ENCODE results near the gene GLI2. TPM values are rescaled to one million over a fixed set of nuclear protein-coding genes. Genes with fewer than 3 reads are reported as not detected.

GLI2 gene
- polyA plus RNA-seq, 3 donors = not detected

DNA sequence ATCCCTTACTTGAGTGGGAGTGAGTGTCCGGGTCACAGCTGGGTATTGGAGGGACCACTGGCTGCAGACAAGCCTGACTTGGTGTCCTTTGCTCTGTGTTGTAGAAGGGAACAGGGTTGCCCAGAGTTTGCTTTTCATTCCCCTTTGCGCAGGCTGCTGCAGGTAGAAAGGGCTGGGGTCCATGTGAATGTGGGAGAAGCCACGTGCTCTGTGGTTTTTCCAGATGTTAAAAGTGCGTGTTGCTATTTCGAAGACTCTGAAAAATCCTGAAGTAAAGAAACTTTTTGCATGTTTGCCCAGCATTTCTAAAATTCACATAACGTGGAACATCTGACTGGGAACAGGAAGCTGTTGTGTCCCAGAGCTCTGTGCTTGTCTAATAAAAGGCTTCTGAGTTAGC lies 28.8 kb downstream of the GLI2 start:
- no peaks in the 10 kb centered on the region for H3K4me1 Mint-ChIP-seq
- no peaks in the 10 kb centered on the region for H3K36me3 ChIP-seq (replicated peaks in 1 of 2; ENCODE audit: control insufficient read depth in 1 of 2, insufficient read depth in 2 of 2, low read length in 2 of 2)
- intact Hi-C loops (cut with micrococcal nuclease) = no loop called here
- H3K27me3 Mint-ChIP-seq (ENCODE audit: low read depth in 3 of 3) = peaks cover 0 to 3% (median 0%) of the 10 kb centered on the region in 3 donors
- no peaks in the 10 kb centered on the region for H3K27me3 ChIP-seq (ENCODE audit: control insufficient read depth in 2 of 2, insufficient read depth in 2 of 2, low read length in 2 of 2)
- no peaks in the 10 kb centered on the region for H3K4me1 ChIP-seq (ENCODE audit: control insufficient read depth in 1 of 2, insufficient read depth in 2 of 2, low read length in 2 of 2)
- no peaks in the 10 kb centered on the region for H4K20me1 ChIP-seq (ENCODE audit: insufficient read depth, low read length)
- no peak overlapping the region for H3K4me2 ChIP-seq (replicated peaks; ENCODE audit: extremely low read depth, low read length, poor library complexity, severe bottlenecking)
- H3K27ac ChIP-seq (ENCODE audit: low read depth in 1 of 2, low read length in 2 of 2) = no peak overlapping the region
- H3K79me2 ChIP-seq (ENCODE audit: insufficient read depth, low read length) = no peaks in the 10 kb centered on the region
- no peaks in the 10 kb centered on the region for H3K36me3 Mint-ChIP-seq
- H3K9me3 Mint-ChIP-seq = no peaks in the 10 kb centered on the region
- 88% methylated on average over 6 of the region's 6 CpGs for WGBS (ENCODE audit: insufficient coverage)
- H3K9ac ChIP-seq (ENCODE audit: insufficient read depth, low read length, poor library complexity, severe bottlenecking) = no peak overlapping the region
- no peak overlapping the region for H3K4me3 Mint-ChIP-seq
- H2AFZ ChIP-seq (ENCODE audit: insufficient read depth, low read depth, low read length, poor library complexity, severe bottlenecking) = no peak overlapping the region
- no peak overlapping the region for H3K27ac Mint-ChIP-seq
- no peaks in the 10 kb centered on the region for H3K9me3 ChIP-seq (replicated peaks in 1 of 2; ENCODE audit: control insufficient read depth in 1 of 2, insufficient read depth in 1 of 2, low read length in 2 of 2)
- DNase-seq = no peak
- H3K4me3 ChIP-seq (replicated peaks in 1 of 3; ENCODE audit: low read depth in 2 of 3, low read length in 3 of 3) = no peak overlapping the region
- TF ChIP-seq, protein P1, sequence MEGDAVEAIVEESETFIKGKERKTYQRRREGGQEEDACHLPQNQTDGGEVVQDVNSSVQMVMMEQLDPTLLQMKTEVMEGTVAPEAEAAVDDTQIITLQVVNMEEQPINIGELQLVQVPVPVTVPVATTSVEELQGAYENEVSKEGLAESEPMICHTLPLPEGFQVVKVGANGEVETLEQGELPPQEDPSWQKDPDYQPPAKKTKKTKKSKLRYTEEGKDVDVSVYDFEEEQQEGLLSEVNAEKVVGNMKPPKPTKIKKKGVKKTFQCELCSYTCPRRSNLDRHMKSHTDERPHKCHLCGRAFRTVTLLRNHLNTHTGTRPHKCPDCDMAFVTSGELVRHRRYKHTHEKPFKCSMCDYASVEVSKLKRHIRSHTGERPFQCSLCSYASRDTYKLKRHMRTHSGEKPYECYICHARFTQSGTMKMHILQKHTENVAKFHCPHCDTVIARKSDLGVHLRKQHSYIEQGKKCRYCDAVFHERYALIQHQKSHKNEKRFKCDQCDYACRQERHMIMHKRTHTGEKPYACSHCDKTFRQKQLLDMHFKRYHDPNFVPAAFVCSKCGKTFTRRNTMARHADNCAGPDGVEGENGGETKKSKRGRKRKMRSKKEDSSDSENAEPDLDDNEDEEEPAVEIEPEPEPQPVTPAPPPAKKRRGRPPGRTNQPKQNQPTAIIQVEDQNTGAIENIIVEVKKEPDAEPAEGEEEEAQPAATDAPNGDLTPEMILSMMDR (IDR thresholded peaks at IDR 0.05) = no peak

DNA sequence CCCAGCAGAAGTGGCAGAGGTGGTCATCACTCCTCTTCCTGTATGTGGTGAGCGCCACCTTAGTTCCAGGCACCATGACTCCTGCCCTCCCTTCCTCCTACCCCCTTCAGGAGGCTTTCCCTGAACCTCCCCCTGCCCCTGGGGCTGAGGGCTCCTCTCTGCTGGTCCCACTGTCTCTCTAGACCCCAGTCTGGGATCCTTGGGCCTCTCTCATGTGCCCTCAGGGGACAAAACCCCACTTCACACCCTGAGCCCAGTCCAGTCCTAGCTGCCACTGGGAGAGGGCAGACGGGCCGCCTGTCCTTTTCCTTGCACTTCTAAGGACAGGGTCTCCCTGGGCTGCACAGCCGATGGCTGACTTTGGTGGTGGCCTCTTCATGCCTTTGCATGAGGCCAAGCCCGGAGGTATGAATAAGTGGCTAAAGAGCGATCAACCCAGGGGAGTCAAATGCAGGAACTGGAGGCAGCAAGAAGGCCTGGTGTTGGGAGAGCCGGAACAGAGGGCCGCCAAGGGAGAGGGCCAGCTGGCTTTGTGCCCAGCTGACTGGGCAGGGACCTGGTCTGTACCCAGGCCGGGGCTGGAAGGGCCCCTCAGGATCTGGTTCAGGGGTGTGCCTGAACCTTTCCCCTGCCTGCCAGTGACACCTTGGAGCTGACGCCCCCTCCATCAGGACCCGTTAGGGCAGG lies 29.5 kb downstream of the GLI2 start:
- no peaks in the 10 kb centered on the region for H3K9me3 ChIP-seq (replicated peaks in 1 of 2; ENCODE audit: control insufficient read depth in 1 of 2, insufficient read depth in 1 of 2, low read length in 2 of 2)
- intact Hi-C loops (cut with micrococcal nuclease) = no loop called here
- Mint-ChIP-seq H3K4me1 (no peaks in the 10 kb centered on the region), H3K9me3 (no peaks in the 10 kb centered on the region), H3K4me3 (no peak overlapping the region), H3K27me3 (ENCODE audit: low read depth in 3 of 3) (peaks cover 0 to 3% (median 0%) of the 10 kb centered on the region in 3 donors), H3K27ac (no peak overlapping the region), H3K36me3 (no peaks in the 10 kb centered on the region)
- no peaks in the 10 kb centered on the region for H3K27me3 ChIP-seq (ENCODE audit: control insufficient read depth in 2 of 2, insufficient read depth in 2 of 2, low read length in 2 of 2)
- DNase-seq = no peak
- H3K79me2 ChIP-seq (ENCODE audit: insufficient read depth, low read length) = no peaks in the 10 kb centered on the region
- H2AFZ ChIP-seq (ENCODE audit: insufficient read depth, low read depth, low read length, poor library complexity, severe bottlenecking) = no peak overlapping the region
- H3K4me2 ChIP-seq (replicated peaks; ENCODE audit: extremely low read depth, low read length, poor library complexity, severe bottlenecking) = no peak overlapping the region
- H4K20me1 ChIP-seq (ENCODE audit: insufficient read depth, low read length) = no peaks in the 10 kb centered on the region
- no peak overlapping the region for H3K27ac ChIP-seq (ENCODE audit: low read depth in 1 of 2, low read length in 2 of 2)
- H3K4me3 ChIP-seq (replicated peaks in 1 of 3; ENCODE audit: low read depth in 2 of 3, low read length in 3 of 3) = no peak overlapping the region
- no peaks in the 10 kb centered on the region for H3K36me3 ChIP-seq (replicated peaks in 1 of 2; ENCODE audit: control insufficient read depth in 1 of 2, insufficient read depth in 2 of 2, low read length in 2 of 2)
- TF ChIP-seq, protein P1 (IDR thresholded peaks at IDR 0.05) = no peak
- no peak overlapping the region for H3K9ac ChIP-seq (ENCODE audit: insufficient read depth, low read length, poor library complexity, severe bottlenecking)
- WGBS (ENCODE audit: insufficient coverage) = 93% methylated on average over 11 of the region's 11 CpGs
- no peaks in the 10 kb centered on the region for H3K4me1 ChIP-seq (ENCODE audit: control insufficient read depth in 1 of 2, insufficient read depth in 2 of 2, low read length in 2 of 2)

Measured in CD14-positive monocyte (primary cell).